Ectodermal cell (in vitro differentiated cells): Measurements from ENCODE around the gene PDCD1. TPM values are rescaled to one million over a fixed set of nuclear protein-coding genes. Genes with fewer than 3 reads are reported as not detected.
"Not testable (repeated sequence)": the region's sequence is repeated elsewhere in the genome, so short reads cannot be mapped to it uniquely, and the experiment has no call there.

Experiments used
- H3K27ac ChIP-seq: 2 replicates; pipeline ENCODE4 v1.7.0; 2013; ENCODE audit warnings: mild to moderate bottlenecking, low read depth, low read length; ENCODE audit not compliant: insufficient read depth, poor library complexity, severe bottlenecking
- H3K27me3 ChIP-seq: 2 replicates; pipeline ENCODE4 v1.7.0; 2013; ENCODE audit warnings: mild to moderate bottlenecking, low read length; ENCODE audit not compliant: insufficient read depth, control insufficient read depth, poor library complexity, severe bottlenecking
- H3K36me3 ChIP-seq: one replicate; pipeline ENCODE4 v1.7.0; 2013; ENCODE audit warnings: low read length; ENCODE audit not compliant: control insufficient read depth, insufficient read depth
- H3K4me1 ChIP-seq: one replicate; pipeline ENCODE4 v1.7.0; 2013; ENCODE audit warnings: low read length; ENCODE audit not compliant: control insufficient read depth, insufficient read depth
- H3K4me3 ChIP-seq: 2 replicates; pipeline ENCODE4 v1.7.0; 2013; ENCODE audit warnings: low read depth, low read length, control low read depth; ENCODE audit not compliant: insufficient read depth
- H3K9me3 ChIP-seq: 2 replicates; pipeline ENCODE4 v1.7.0; 2013; ENCODE audit warnings: mild to moderate bottlenecking, low read length, moderate library complexity; ENCODE audit not compliant: control insufficient read depth
- WGBS, 2 experiments: methylation state at CpG; one replicate each; pipeline ENCODE4 v1.1.7; 2013; ENCODE audit warnings: missing lambda C conversion rate in 2 of 2; 5-methylcytosine and 5-hydroxymethylcytosine counted together
- polyA plus RNA-seq, 4 experiments: library from polyadenylated mRNA; stranded (reverse); fragments of 50-300 nt; gene quantifications; one replicate each; pipeline ENCODE4 v1.2.3, GENCODE V29; 2013

PDCD1 gene
- polyA plus RNA-seq (2013, experiment 1 of 4), result not detected
- polyA plus RNA-seq (2013, experiment 2 of 4), result not detected
- not detected for polyA plus RNA-seq (2013, experiment 3 of 4)
- not detected for polyA plus RNA-seq (2013, experiment 4 of 4)

DNA sequence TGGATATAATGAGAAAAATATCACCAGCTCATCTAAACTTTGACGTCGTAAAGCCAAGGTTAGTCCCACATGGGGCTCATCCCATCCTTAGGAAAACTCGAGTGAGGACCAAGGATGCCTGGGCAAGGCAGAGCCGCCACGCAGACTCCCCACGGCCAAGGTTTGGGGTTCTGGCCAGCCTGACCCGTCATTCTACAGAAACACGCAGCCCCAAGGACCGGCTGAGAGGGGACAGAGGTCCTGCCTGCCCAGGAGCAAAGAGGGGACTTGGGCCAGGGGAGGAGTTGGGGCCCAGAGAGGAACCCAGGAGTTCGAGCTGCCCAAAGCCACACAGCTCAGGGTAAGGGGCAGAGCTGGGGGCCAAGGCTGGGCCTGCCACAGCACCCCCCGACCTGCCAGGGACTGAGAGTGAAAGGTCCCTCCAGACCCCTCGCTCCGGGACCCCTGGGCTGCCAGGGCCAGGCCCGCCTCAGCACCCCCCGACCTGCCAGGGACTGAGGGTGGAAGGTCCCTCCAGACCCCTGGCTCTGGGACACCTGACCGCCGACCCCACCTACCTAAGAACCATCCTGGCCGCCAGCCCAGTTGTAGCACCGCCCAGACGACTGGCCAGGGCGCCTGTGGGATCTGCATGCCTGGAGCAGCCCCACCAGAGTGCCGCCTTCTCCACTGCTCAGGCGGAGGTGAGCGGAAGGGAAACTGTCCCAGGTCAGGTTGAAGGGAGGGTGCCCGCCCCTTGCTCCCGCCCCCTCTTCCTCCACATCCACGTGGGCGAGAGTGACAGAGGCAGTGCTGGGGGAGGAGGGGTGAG is at the start of gene PDCD1:
PDCD1 (minus strand) TSS at position 689 of the 811 bp plus-strand sequence; CDS start at position 633, 56 bp downstream.
- 77 to 78% methylated on average over 26 to 27 of the region's 28 CpGs for WGBS, 2 experiments
- H3K27ac ChIP-seq, result no peak within 1 kb of the TSS
- no peak within 1 kb of the TSS for H3K4me3 ChIP-seq

DNA sequence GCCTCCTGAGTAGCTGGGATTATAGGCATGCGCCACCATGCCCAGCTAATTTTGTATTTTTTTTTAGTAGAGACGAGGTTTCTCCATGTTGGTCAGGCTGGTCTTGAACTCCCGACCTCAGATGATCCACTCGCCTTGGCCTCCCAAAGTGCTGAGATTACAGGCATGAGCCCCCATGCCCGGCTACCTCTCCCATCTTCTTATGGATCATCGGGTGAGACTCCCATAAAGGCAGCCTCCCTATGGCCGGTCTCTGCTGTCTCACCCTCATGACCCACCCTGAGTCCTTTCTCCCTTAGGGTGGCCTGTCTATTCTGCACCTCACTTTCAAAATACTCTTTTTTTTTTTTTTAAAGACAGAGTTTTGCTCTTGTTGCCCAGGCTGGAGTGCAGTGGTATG is 49.1 kb upstream of the PDCD1 start:
- not testable (repeated sequence) for H3K4me3 ChIP-seq, H3K27ac ChIP-seq, H3K36me3 ChIP-seq, H3K4me1 ChIP-seq, H3K27me3 ChIP-seq, H3K9me3 ChIP-seq
- 92 to 95% methylated on average over 7 of the region's 7 CpGs for WGBS, 2 experiments

More for the DNA sequence above, at the start of gene PDCD1:
- peaks cover 4% of the 10 kb centered on the region for H3K4me1 ChIP-seq
- no peaks in the 10 kb centered on the region for H3K9me3 ChIP-seq
- H3K36me3 ChIP-seq, result no peaks in the 10 kb centered on the region
- H3K27me3 ChIP-seq, result no peaks in the 10 kb centered on the region

- H3K27ac ChIP-seq, result no peak overlapping the region
- H3K27me3 ChIP-seq, result peaks cover 9% of the 10 kb centered on the region
- 91 to 93% methylated on average over 18 of the region's 18 CpGs for WGBS, 2 experiments
- no peaks in the 10 kb centered on the region for H3K4me1 ChIP-seq
- H3K4me3 ChIP-seq, result no peak overlapping the region
- no peaks in the 10 kb centered on the region for H3K36me3 ChIP-seq
- H3K9me3 ChIP-seq, result no peaks in the 10 kb centered on the region
Observed at GRCh38 chr2:241906826-241907570, 48.3 kb upstream of the PDCD1 start.

- peaks cover 16% of the 10 kb centered on the region for H3K27me3 ChIP-seq
- WGBS, 2 experiments, result 93 to 94% methylated on average over 5 of the region's 5 CpGs
- H3K9me3 ChIP-seq, result not testable (repeated sequence)
Observed at GRCh38 chr2:241906378-241906770, 47.7 kb upstream of the PDCD1 start.

GRCh38 chr2:241905716-241906377 is 47.2 kb upstream of the PDCD1 start:
- H3K27ac ChIP-seq, result no peak overlapping the region
- H3K27me3 ChIP-seq, result peaks cover 21% of the 10 kb centered on the region
- no peaks in the 10 kb centered on the region for H3K36me3 ChIP-seq
- no peak overlapping the region for H3K4me3 ChIP-seq
- 88 to 92% methylated on average over 14 of the region's 14 CpGs for WGBS, 2 experiments
- H3K9me3 ChIP-seq, result no peaks in the 10 kb centered on the region
- peaks cover 9% of the 10 kb centered on the region for H3K4me1 ChIP-seq

More at GRCh38 chr2:241906378-241906770, 47.7 kb upstream of the PDCD1 start:
- H3K27ac ChIP-seq, H3K4me3 ChIP-seq, H3K36me3 ChIP-seq, H3K4me1 ChIP-seq: not testable (repeated sequence)

DNA sequence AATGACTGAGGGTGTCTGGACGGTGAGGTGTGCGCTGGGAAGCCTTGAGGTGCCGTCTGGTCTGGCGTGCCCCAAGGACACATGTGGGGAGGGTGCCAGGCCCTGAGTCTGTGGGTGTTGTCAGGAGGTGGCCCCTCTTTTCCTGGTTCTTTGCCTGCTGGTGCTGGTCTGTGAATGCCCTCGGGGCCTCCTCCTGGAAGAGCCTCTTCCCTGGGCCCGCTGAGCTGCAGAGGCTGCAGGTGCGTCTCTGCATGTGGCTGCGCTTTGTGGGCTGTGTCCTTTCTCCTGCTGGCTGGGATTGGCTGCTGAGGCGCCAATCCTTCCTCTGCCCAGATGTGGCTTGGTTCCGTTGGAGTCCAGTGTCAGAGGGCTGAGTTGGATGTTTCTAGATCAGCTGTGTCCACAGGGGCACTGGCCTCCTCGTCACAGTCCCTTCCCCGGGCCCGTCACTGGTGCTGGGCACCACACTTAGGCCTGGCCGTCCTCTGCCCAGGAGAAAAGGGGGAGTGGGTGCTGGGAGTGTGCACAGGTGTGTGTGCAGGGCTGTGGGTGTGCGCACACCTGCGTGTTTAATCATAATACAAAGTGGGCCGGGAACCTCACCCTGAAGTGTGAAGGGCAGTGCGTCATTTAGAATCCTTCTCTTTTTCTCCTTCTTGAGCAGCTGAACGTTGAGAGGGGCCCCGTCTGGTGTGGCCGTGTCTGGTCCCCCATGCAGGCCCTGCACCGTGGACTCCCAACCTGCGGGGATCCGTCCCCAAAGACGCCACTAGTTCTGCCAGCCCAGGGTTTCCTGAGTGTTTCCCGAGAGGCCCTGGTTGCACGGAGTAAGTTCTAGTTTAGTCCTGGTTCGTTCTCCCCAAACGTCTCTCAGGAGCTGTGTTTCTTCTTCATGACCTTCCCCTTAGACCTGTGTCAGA is 46.4 kb upstream of the PDCD1 start:
- Histone ChIP-seq H3K9me3 (no peaks in the 10 kb centered on the region), H3K4me1 (peaks cover 10% of the 10 kb centered on the region), H3K4me3 (no peak overlapping the region), H3K27ac (no peak overlapping the region), H3K27me3 (peaks cover 25% of the 10 kb centered on the region), H3K36me3 (no peaks in the 10 kb centered on the region)
- WGBS, 2 experiments, result 90 to 91% methylated on average over 29 of the region's 29 CpGs

DNA sequence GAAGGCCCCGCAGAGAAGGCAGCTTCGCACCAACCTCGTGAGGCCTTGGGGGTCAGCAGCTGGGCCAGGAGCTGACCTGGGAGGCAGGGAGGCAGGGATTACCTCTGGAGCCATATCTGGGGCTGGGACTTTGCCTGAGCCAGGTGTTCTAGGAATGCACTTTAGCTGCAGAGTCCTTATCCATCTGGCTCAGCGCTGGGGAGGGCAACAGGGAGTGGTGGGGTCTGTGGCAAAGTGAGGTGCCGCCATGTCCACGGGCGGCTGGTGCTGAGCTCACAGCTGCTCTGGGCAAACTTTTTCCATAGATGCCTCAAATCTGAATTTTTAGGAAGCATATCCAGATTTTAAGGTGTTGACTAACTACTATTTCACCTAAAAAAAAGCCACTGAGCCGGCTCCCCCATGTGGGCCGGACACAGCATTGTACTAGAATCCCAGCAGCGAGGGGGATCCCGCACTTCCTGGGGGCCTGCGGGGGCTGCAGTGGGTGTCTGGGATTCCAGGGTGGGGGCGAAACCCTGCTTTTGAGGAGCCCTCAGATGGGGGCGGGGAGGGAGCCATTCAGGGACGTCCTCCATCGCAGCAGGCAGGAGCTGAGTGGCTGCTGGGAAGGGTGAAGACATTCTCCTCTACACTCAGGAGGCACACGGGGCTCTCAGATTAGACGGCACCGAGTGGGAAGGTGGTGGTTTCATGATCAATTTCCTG is 45.5 kb upstream of the PDCD1 start:
- Histone ChIP-seq H3K4me1 (peaks cover 13% of the 10 kb centered on the region), H3K27me3 (peaks cover 25% of the 10 kb centered on the region), H3K27ac (no peak overlapping the region), H3K9me3 (no peaks in the 10 kb centered on the region), H3K36me3 (no peaks in the 10 kb centered on the region), H3K4me3 (no peak overlapping the region)
- WGBS, 2 experiments, result 88 to 90% methylated on average over 19 of the region's 19 CpGs

- H3K36me3 ChIP-seq, result no peaks in the 10 kb centered on the region
- no peak overlapping the region for H3K4me3 ChIP-seq
- peaks cover 25% of the 10 kb centered on the region for H3K27me3 ChIP-seq
- WGBS, 2 experiments, result 90 to 91% methylated on average over 40 of the region's 40 CpGs
- H3K27ac ChIP-seq, result no peak overlapping the region
- no peaks in the 10 kb centered on the region for H3K9me3 ChIP-seq
- H3K4me1 ChIP-seq, result peaks cover 17% of the 10 kb centered on the region
Observed at GRCh38 chr2:241903121-241904010, 44.7 kb upstream of the PDCD1 start.
